ENCODE measurements around the gene ARRDC3. TPM values are rescaled to one million over a fixed set of nuclear protein-coding genes. Genes with fewer than 3 reads are reported as not detected.

The ARRDC3 gene
- total and polyA plus RNA-seq, 10 of the 15 experiments (the other 5 are each of a cell fraction or from before 2014, with no cell fraction given): 2.3 to 14.0 (median 8.6) TPM

- no peak for TF ChIP-seq SUPT20H (IDR thresholded peaks at IDR 0.05; ENCODE audit: borderline replicate concordance, control insufficient read depth, low read depth, low read length)
- no peak for TF ChIP-seq CEBPB (IDR thresholded peaks at IDR 0.05; ENCODE audit: borderline replicate concordance in 1 of 2, low read depth in 2 of 2, low read length in 2 of 2)
- TF ChIP-seq ZNF687 (IDR thresholded peaks at IDR 0.05): no peak
- no peak for TF ChIP-seq NBN (IDR thresholded peaks at IDR 0.05)
- no peak for TF ChIP-seq FOS (IDR thresholded peaks at IDR 0.05; ENCODE audit: borderline replicate concordance, extremely low read depth, insufficient read length)
- TF ChIP-seq MEF2A (IDR thresholded peaks at IDR 0.05; ENCODE audit: insufficient read depth, low read depth, low read length): no peak
- TF ChIP-seq KAT2A (conservative IDR thresholded peaks at IDR 0.05; ENCODE audit: control insufficient read depth, low read depth, low read length): no peak
- no peak for TF ChIP-seq POU2F2 (IDR thresholded peaks at IDR 0.05; ENCODE audit: borderline replicate concordance, low read depth, low read length)
- TF ChIP-seq ZBED1 (IDR thresholded peaks at IDR 0.05; ENCODE audit: borderline replicate concordance): no peak
- no peak for TF ChIP-seq BHLHE40 (IDR thresholded peaks at IDR 0.05; ENCODE audit: borderline replicate concordance in 1 of 2, low read depth in 2 of 2, low read length in 1 of 2)
- TF ChIP-seq ATF3 (IDR thresholded peaks at IDR 0.05; ENCODE audit: borderline replicate concordance, extremely low read depth, low read depth, low read length): no peak
- no peak for TF ChIP-seq SMAD1 (IDR thresholded peaks at IDR 0.05; ENCODE audit: low read depth, partially characterized antibody)
- no peak for TF ChIP-seq POLR2AphosphoS5 (IDR thresholded peaks at IDR 0.05; ENCODE audit: low read length)
- TF ChIP-seq YY1 (IDR thresholded peaks at IDR 0.05; ENCODE audit: low read depth, low read length): no peak
- TF ChIP-seq MYB (IDR thresholded peaks at IDR 0.05; ENCODE audit: borderline replicate concordance, low read depth, low read length): no peak
- TF ChIP-seq CHD2 (IDR thresholded peaks at IDR 0.05; ENCODE audit: borderline replicate concordance, low read depth, low read length): no peak
- no peak for TF ChIP-seq PAX5 (IDR thresholded peaks at IDR 0.05; ENCODE audit: borderline replicate concordance, low read depth, low read length)
- no peak for TF ChIP-seq BCL11A (IDR thresholded peaks at IDR 0.05; ENCODE audit: low read depth, low read length)
- SMC1A ChIA-PET (ENCODE audit: uncharacterized antibody, unreplicated experiment): no interaction called here
- POLR2A ChIA-PET: interaction anchor here (1.0 kb wide), 1 partner anchor 25 kb away, joined by 3 read pairs; no protein-coding TSS in a partner anchor
- H3K9me3 ChIP-seq (replicated peaks; ENCODE audit: control insufficient read depth, insufficient read depth, low read length): peaks cover 3% of the 10 kb centered on the region; the same call in 2 of the 3 replicates
- H3K79me2 ChIP-seq (ENCODE audit: control insufficient read depth, insufficient read depth, low read length): no peaks in the 10 kb centered on the region
- BruUV-seq (replicated peaks): no TSS peak
- H3K4me1 ChIP-seq (ENCODE audit: control insufficient read depth, insufficient read depth, low read length): peaks cover 8% of the 10 kb centered on the region
- no peak for FAIRE-seq
- no peak overlapping the region for H3K9ac ChIP-seq (ENCODE audit: control insufficient read depth, insufficient read depth, low read length)
- H2AFZ ChIP-seq (ENCODE audit: control insufficient read depth, low read depth, low read length): no peak overlapping the region
- no peak for ATAC-seq
- RAD21 ChIA-PET (ENCODE audit: unreplicated experiment): no interaction called here
- DNase-seq (ENCODE audit: low read depth, low spot score): no peak
- in situ Hi-C loops (cut with MboI): no loop called here
- no peak overlapping the region for H3K4me3 ChIP-seq
- H3K36me3 ChIP-seq (ENCODE audit: control insufficient read depth in 2 of 2, insufficient read depth in 2 of 2, low read length in 1 of 2): no peaks in the 10 kb centered on the region
- no peaks in the 10 kb centered on the region for H4K20me1 ChIP-seq (ENCODE audit: control insufficient read depth, insufficient read depth)
- CTCF ChIA-PET: interaction anchor here (1.1 kb wide), 1 partner anchor 28 kb away, joined by 6 read pairs; no protein-coding TSS in a partner anchor
- H3K27me3 ChIP-seq (replicated peaks in 1 of 2; ENCODE audit: control insufficient read depth in 2 of 2, insufficient read depth in 2 of 2, low read length in 1 of 2): 0 out of 4 replicates have a peak, but pooled peaks cover 0 to 3% of the 10 kb centered on the region in 2 experiments
- H3K4me2 ChIP-seq (ENCODE audit: control insufficient read depth, insufficient read depth): no peak overlapping the region
- WGBS (ENCODE audit: insufficient coverage, insufficient replicate concordance, low lambda C conversion rate, missing lambda C conversion rate): 81% methylated on average over 8 of the region's 8 CpGs
- intact Hi-C loops (cut with micrococcal nuclease; ENCODE audit: unreplicated experiment): no loop called here
- H3K27ac ChIP-seq (ENCODE audit: control insufficient read depth, insufficient read depth): no peak overlapping the region
Measured at GRCh38 chr5:91357012-91357634, 26.0 kb downstream of the ARRDC3 start.
